GM19099 (cell line): ENCODE measurements around the gene CDIPT.

Experiments used
- POLR2A ChIP-seq: IDR thresholded peaks from 3 replicates; pipeline ENCODE4 v1.6.1; 2011; ENCODE audit warnings: low read depth; ENCODE audit not compliant: insufficient read length; ENCODE audit errors: extremely low read depth

CDIPT gene

GRCh38 chr16:29862884-29863668 is at the start of gene CDIPT:
Gene CDIPT (minus strand): TSS chr16:29863226. CDS start chr16:29862857, 369 bp downstream.
- no peak for TF ChIP-seq POLR2A

GRCh38 chr16:29912087-29912486 is 49.1 kb upstream of the CDIPT start:
- TF ChIP-seq POLR2A: no peak

DNA sequence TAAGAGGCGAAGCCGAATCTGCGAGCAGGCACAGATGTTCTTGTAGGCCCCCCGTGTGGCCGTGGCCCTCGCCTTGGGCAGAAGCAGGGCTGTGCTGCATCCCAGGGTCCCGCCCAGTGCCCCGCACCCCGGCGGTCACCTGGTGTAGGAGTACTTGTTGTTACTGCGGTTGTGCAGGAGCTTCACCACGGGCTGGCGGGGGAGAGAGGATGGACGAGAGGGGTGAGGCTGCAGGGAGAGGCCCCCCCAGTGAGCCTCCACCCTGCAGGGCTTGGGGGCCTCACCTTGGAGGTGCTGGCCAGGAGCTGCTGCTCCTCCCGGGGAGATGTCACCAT is 48.6 kb upstream of the CDIPT start:
- no peak for TF ChIP-seq POLR2A

- TF ChIP-seq POLR2A: no peak
These were observed 48.0 kb upstream of the CDIPT start for GRCh38 chr16:29910819-29911675.

- no peak for TF ChIP-seq POLR2A
These were observed 46.4 kb upstream of the CDIPT start for GRCh38 chr16:29909391-29909790.

GRCh38 chr16:29908719-29909220 is 45.7 kb upstream of the CDIPT start:
- no peak for TF ChIP-seq POLR2A

DNA sequence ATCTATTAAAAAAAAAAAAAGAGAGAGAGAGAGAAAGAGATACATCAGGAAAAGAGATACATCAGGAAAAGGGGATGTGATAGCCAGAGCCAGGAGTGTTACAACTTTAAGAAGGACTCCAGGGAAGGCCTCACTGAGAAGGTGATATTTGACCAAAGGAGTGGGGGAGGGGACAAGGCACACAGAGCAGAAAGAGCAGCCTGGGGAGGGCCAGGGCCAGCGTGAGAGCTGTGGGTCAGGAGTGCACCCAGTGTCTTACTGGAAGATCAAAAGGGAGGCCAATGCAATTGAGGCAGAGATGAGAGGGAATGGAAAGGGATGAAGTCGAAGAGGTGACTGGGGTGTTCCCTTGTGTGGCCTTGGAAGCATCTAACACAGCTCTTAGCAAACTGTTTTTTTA is 44.9 kb upstream of the CDIPT start:
- no peak for TF ChIP-seq POLR2A

DNA sequence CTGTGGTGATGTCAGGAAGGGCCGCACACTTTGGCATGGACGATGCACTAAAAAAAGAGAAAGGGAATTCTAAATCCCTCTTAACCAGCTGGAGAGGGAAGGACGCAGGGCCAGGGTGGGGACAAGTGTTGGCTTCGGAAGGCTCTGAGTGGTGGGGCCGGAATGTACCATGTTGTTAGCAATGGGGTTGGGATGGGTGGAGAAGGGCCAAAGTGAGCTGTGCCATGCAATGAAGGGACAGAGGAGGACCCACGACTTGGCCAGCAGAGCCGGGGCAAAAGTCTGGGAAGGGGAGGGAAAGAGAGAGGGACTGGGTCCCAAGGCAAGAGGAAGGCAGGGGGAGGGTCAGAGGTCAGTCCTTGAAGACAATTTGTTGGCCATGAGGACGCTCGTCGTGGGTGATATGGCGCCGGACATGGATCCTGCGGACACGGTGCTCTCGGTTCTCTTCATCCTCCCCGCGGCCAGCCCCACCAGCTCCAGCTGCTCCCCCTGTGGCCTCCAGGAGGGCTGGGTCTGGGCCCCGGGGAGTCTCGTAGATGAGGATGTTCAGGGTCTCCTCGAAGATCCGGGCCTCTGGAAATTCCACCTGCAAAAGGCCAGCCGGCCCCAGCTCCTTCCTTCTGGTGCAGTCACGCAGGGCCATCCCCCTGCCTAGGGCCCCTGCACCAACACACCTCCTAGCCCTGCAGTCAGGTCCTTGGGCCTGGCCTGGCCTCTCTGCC is 43.7 kb upstream of the CDIPT start:
- no peak for TF ChIP-seq POLR2A

DNA sequence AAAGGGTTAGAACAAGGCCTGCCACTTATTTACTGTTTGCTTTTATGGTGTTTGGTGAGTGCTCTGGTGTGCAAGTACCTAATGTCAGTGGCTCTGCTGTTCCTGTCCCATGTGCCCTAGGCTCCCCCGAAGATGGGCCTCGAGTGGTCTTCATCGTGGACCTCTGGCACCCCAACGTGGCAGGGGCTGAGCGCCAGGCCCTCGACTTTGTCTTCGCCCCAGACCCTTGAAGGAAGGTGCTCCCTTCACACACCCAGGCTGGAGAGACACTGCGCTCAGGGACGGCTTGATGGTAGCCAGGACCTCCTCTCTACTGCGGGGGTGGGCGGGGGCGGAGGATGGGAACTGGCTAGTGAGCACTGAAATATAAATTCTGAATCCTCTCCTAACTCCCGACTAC is 42.6 kb upstream of the CDIPT start:
- no peak for TF ChIP-seq POLR2A

DNA sequence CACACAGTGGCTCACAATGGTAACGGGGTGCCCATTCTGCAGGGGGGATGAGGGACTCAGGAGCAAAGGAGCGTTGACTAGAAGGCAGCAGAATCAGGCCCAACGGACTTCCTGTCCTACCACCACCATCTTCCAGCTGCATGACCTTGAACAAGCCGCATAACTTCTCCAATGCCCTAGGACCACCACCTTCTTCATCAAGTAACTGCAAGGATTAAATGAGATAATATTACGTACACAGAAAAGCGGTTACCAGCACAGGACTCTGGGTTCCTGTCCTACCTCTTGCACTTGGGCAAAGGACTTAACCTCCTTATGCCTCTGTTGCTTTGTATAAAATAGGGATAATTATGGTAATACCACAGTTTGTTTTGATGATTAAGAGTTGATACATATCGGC is 41.9 kb upstream of the CDIPT start:
- no peak for TF ChIP-seq POLR2A

- TF ChIP-seq POLR2A: no peak
These were observed 40.6 kb upstream of the CDIPT start for GRCh38 chr16:29903590-29903989.

DNA sequence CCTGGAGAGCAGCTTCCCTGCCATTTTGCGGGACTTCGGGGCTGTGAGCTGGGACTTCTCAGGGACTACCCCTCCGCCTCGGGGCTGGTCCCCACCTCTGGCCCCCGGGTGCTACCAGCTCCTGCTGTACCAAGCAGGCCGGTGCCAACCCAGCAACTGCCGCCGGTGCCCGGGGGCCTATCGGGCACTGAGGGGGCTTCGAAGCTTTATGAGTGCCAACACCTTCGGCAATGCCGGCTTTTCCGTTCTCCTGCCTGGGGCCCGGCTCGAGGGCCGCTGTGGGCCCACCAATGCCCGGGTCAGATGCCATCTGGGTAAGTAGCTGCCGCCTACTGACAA is 38.5 kb upstream of the CDIPT start:
- TF ChIP-seq POLR2A: no peak

DNA sequence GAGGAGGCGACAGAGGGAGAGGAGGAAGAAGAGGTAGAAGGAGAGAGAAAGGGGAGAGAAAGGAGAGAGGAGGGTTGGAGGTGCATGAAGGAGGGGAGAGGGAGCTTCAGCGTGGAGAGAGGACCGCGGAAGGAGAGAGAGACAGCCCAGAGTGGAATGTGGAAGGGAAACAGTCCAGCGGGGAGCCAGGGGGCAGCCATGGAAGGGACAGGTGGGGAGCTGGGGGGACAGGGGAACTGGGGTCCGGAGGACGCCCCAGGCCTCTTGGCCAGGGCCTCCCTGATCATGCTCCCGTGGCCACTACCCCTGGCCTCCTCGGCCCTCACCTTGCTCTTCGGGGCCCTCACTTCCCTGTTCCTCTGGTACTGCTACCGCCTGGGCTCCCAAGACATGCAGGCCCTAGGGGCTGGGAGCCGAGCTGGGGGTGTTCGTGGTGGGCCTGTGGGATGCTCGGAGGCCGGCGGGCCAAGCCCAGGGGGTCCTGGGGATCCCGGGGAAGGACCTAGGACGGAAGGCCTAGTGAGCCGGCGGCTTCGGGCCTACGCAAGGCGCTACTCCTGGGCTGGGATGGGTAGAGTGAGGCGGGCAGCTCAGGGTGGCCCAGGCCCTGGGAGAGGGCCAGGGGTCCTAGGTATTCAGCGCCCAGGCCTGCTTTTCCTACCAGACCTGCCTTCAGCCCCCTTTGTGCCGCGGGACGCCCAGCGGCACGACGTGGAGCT is 38.0 kb upstream of the CDIPT start:
- TF ChIP-seq POLR2A: no peak

- no peak for TF ChIP-seq POLR2A
These were observed 37.3 kb upstream of the CDIPT start, which contains the start of gene ASPHD1 for GRCh38 chr16:29900102-29900887. Gene ASPHD1 (plus strand): TSS chr16:29900488. CDS start chr16:29900972, 484 bp downstream.
